Measurements from ENCODE around the gene GATAD2A. TPM values are rescaled to one million over a fixed set of nuclear protein-coding genes. Genes with fewer than 3 reads are reported as not detected.
A peak's percentile ranks its signal among the peaks of the same experiment; 100 is the strongest.
"Not testable (repeated sequence)": the region's sequence is repeated elsewhere in the genome, so short reads cannot be mapped to it uniquely, and the experiment has no call there.

Gene GATAD2A
- total RNA-seq, 1 experiment from 2014 or later: 189 TPM

GRCh38 chr19:19453125-19453454 is 47.6 kb downstream of the GATAD2A start:
- peaks cover 2% of the 10 kb centered on the region for H4K20me1 ChIP-seq (ENCODE audit: control insufficient read depth, insufficient read depth, insufficient read length)
- H3K14ac ChIP-seq (ENCODE audit: insufficient read depth, low read length): no peak overlapping the region
- WGBS (ENCODE audit: extremely low coverage, insufficient read length, low lambda C conversion rate): no CpG with 5 or more reads among the region's 2 CpGs
- Mint-ChIP-seq H3K27me3 (ENCODE audit: low read depth) (no peaks in the 10 kb centered on the region; the same call in 1 of the 2 replicates), H3K36me3 (ENCODE audit: insufficient read depth in 1 of 3, low read depth in 3 of 3) (peaks cover 0 to 4% (median 0%) of the 10 kb centered on the region in 3 experiments; a peak in 2 of 7 replicates), H3K9me3 (no peaks in the 10 kb centered on the region), H3K4me1 (peaks cover 20 to 25% of the 10 kb centered on the region in 2 experiments), H3K4me3 (no peak overlapping the region), H3K27ac (peak overlapping the region in 2 of 3 experiments; percentile 66 to 76; a peak in 2 of 7 replicates)
- H2BK15ac ChIP-seq (ENCODE audit: low read depth, low read length): no peak overlapping the region
- no peak overlapping the region for H2BK5ac ChIP-seq (ENCODE audit: insufficient read length, low read length)
- H2BK120ac ChIP-seq (ENCODE audit: low read depth, low read length, poor library complexity, severe bottlenecking): no peak overlapping the region
- no peak overlapping the region for H2BK12ac ChIP-seq (ENCODE audit: insufficient read length, low read depth, low read length)
- no peak overlapping the region for H2AK5ac ChIP-seq (ENCODE audit: insufficient read length, low read length)
- DNase-seq: no peak
- no peaks in the 10 kb centered on the region for H3K27me3 ChIP-seq (ENCODE audit: insufficient read depth, low read length)
- H3K27ac ChIP-seq (ENCODE audit: insufficient read length, low read depth, low read length): no peak overlapping the region
- no peak overlapping the region for H3K4ac ChIP-seq (ENCODE audit: low read depth, low read length)
- H3K23ac ChIP-seq (ENCODE audit: insufficient read length, low read depth, low read length): no peak overlapping the region
- no peak overlapping the region for H3K18ac ChIP-seq (ENCODE audit: insufficient read length, low read depth, low read length)
- no peaks in the 10 kb centered on the region for H3K9me3 ChIP-seq (ENCODE audit: control insufficient read depth, low read depth, low read length)
- H2AFZ ChIP-seq (ENCODE audit: low read length): no peak overlapping the region
- H3K79me1 ChIP-seq (ENCODE audit: insufficient read depth, low read depth, low read length, poor library complexity, severe bottlenecking): no peaks in the 10 kb centered on the region
- H3K9ac ChIP-seq (ENCODE audit: extremely low read depth, insufficient read length, low read length): no peak overlapping the region
- H3K4me1 ChIP-seq (ENCODE audit: insufficient read depth, low read length): no peaks in the 10 kb centered on the region; the same call in 1 of the 2 replicates
- no peak overlapping the region for H3K56ac ChIP-seq (ENCODE audit: insufficient read length, low read depth, low read length)
- H4K5ac ChIP-seq (ENCODE audit: insufficient read length, low read depth, low read length): no peak overlapping the region
- H3K23me2 ChIP-seq (ENCODE audit: insufficient read length, low read depth, low read length, poor library complexity, severe bottlenecking): no peaks in the 10 kb centered on the region
- no peak overlapping the region for H3T11ph ChIP-seq (ENCODE audit: low read length)
- H2BK20ac ChIP-seq (ENCODE audit: low read depth, low read length, poor library complexity, severe bottlenecking): no peak overlapping the region
- H3K4me2 ChIP-seq (ENCODE audit: insufficient read depth, insufficient read length, low read length): no peak overlapping the region
- H3K79me2 ChIP-seq (ENCODE audit: insufficient read depth, low read length): peaks cover 63% of the 10 kb centered on the region; the same call in 1 of the 2 replicates
- TF ChIP-seq, protein P1, sequence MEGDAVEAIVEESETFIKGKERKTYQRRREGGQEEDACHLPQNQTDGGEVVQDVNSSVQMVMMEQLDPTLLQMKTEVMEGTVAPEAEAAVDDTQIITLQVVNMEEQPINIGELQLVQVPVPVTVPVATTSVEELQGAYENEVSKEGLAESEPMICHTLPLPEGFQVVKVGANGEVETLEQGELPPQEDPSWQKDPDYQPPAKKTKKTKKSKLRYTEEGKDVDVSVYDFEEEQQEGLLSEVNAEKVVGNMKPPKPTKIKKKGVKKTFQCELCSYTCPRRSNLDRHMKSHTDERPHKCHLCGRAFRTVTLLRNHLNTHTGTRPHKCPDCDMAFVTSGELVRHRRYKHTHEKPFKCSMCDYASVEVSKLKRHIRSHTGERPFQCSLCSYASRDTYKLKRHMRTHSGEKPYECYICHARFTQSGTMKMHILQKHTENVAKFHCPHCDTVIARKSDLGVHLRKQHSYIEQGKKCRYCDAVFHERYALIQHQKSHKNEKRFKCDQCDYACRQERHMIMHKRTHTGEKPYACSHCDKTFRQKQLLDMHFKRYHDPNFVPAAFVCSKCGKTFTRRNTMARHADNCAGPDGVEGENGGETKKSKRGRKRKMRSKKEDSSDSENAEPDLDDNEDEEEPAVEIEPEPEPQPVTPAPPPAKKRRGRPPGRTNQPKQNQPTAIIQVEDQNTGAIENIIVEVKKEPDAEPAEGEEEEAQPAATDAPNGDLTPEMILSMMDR (conservative IDR thresholded peaks at IDR 0.05): no peak
- no peak overlapping the region for H4K91ac ChIP-seq (ENCODE audit: insufficient read length, low read depth, low read length)
- H4K8ac ChIP-seq (replicated peaks; ENCODE audit: insufficient read length, low read depth, low read length): no peak overlapping the region

GRCh38 chr19:19455166-19455919 is 49.9 kb downstream of the GATAD2A start:
- not testable (repeated sequence) for H3T11ph ChIP-seq (ENCODE audit: low read length); H3K4me1 ChIP-seq (ENCODE audit: insufficient read depth, low read length); H4K5ac ChIP-seq (ENCODE audit: insufficient read length, low read depth, low read length); H3K9ac ChIP-seq (ENCODE audit: extremely low read depth, insufficient read length, low read length); H3K14ac ChIP-seq (ENCODE audit: insufficient read depth, low read length); H3K4me2 ChIP-seq (ENCODE audit: insufficient read depth, insufficient read length, low read length); H3K23ac ChIP-seq (ENCODE audit: insufficient read length, low read depth, low read length); H2BK5ac ChIP-seq (ENCODE audit: insufficient read length, low read length); H2BK12ac ChIP-seq (ENCODE audit: insufficient read length, low read depth, low read length); H2BK15ac ChIP-seq (ENCODE audit: low read depth, low read length); H3K79me1 ChIP-seq (ENCODE audit: insufficient read depth, low read depth, low read length, poor library complexity, severe bottlenecking); H3K27me3 Mint-ChIP-seq (ENCODE audit: low read depth); H2BK120ac ChIP-seq (ENCODE audit: low read depth, low read length, poor library complexity, severe bottlenecking); H2AFZ ChIP-seq (ENCODE audit: low read length); H3K23me2 ChIP-seq (ENCODE audit: insufficient read length, low read depth, low read length, poor library complexity, severe bottlenecking); H3K4ac ChIP-seq (ENCODE audit: low read depth, low read length); H3K56ac ChIP-seq (ENCODE audit: insufficient read length, low read depth, low read length); H3K36me3 Mint-ChIP-seq (ENCODE audit: insufficient read depth in 1 of 3, low read depth in 3 of 3); H3K27ac ChIP-seq (ENCODE audit: insufficient read length, low read depth, low read length); DNase-seq; H3K9me3 ChIP-seq (ENCODE audit: control insufficient read depth, low read depth, low read length); H4K8ac ChIP-seq (replicated peaks; ENCODE audit: insufficient read length, low read depth, low read length); H3K27me3 ChIP-seq (ENCODE audit: insufficient read depth, low read length); H3K4me3 Mint-ChIP-seq; H4K91ac ChIP-seq (ENCODE audit: insufficient read length, low read depth, low read length); H2BK20ac ChIP-seq (ENCODE audit: low read depth, low read length, poor library complexity, severe bottlenecking); H4K20me1 ChIP-seq (ENCODE audit: control insufficient read depth, insufficient read depth, insufficient read length); H3K18ac ChIP-seq (ENCODE audit: insufficient read length, low read depth, low read length); H3K9me3 Mint-ChIP-seq; H2AK5ac ChIP-seq (ENCODE audit: insufficient read length, low read length)
- peak overlapping the region in 1 of 3 experiments; percentile 59; a peak in 2 of 7 replicates for H3K27ac Mint-ChIP-seq
- peaks cover 32 to 38% of the 10 kb centered on the region in 2 experiments for H3K4me1 Mint-ChIP-seq
- no CpG with 5 or more reads among the region's 14 CpGs for WGBS (ENCODE audit: extremely low coverage, insufficient read length, low lambda C conversion rate)
- H3K79me2 ChIP-seq (ENCODE audit: insufficient read depth, low read length): peaks cover 62% of the 10 kb centered on the region; the same call in 1 of the 2 replicates
